ENCODE results near the gene GTF2I.
"Not testable (repeated sequence)": the region's sequence is repeated elsewhere in the genome, so short reads cannot be mapped to it uniquely, and the experiment has no call there.

Gene GTF2I

DNA sequence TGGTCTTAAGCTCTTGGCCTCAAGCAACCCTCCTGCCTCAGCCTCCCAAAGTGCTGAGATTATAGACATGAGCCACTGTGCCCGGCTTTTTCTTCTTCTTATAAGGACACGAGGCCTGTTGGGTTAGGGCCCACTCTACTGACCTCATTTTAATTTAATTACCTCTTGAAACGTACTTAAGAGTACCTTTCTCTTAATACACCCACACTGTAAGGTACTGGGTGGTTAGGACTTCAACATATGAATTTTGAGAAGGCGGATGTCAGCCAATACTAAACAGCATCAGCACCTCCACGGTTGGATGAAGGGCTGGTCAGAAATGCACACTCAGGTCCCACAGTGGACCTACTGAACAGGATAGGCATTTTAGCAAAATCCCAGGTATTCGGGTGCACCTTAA lies 124.2 kb downstream of the GTF2I start:
- DNase-seq = not testable (repeated sequence)

DNA sequence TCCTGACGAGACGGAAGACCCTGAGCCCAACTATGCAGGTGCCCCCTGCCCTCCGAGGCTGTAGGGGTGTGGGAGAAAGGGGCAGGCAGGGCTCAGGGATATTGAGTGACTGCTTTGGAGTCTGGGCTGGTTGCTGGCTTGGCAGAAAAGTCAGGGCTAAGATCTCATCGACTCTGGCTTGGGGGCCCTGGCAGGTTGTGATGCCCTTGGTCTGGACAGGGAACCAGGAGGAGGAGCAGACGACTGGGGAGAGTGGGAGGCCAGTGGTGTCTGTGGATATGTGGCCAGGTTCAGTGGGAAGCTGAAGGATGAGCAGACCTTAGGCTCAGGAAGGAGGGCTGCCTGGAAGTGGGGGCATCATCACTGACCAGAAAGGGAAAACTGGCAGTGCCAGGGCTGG lies 126.1 kb downstream of the GTF2I start:
- DNase-seq = not testable (repeated sequence)

DNA sequence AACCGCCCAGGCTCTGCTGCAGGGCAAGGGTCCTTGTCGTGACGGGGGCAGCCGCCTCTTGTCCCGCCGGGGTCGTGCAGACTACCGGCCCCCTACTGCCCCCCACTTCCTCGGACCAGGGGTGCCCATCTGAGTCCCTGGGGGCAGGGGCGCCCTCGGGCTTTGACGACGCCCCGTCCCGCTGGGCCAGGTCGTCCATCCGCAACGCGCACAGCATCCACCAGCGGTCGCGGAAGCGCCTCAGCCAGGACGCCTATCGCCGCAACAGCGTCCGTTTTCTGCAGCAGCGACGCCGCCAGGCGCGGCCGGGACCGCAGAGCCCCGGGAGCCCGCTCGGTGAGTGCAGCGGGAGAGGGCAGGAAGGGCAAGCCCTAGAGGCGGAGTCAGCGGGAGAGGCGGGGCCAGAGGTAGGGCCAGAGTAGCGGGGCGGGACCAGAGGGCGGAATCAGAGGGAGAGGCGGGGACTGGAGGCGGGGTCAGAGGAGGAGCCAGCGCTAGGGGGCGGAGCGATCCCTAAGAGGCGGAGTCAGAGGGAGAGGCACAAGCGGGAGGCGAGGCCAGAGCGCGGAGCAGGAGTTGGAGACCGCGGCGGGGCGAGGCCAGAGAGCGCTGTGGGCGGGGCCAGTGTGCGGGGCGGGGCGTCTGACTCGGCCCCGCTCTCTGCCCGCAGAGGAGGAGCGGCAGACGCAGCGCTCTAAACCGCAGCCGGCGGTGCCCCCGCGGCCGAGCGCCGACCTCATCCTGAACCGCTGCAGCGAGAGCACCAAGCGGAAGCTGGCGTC lies 131.0 kb downstream of the GTF2I start:
- DNase-seq = peak; percentile 95

DNA sequence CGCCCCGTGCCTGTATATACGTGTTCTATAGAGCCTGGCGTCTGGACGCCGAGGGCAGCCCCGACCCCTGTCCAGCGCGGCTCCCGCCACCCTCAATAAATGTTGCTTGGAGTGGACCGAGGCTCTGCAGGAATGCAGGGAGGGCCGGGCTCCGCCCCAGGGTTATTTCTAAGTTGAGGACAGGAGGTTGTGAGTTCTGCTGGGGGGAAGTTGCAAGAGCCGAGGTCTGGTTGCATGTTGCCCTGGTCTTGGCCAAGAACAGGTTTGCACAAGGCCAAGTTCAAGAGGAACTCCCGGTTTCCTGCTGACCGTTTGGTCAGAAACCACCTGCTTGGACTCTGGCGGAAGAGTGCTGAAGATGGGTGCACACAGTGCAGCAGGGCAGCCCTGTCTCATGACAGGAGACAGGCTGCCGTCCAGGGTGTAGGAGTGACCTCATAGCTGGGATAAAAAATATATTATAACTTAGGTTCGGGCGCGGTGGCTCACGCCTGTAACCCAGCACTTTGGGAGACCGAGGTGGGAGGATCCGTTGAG lies 131.8 kb downstream of the GTF2I start:
- DNase-seq = not testable (repeated sequence)

DNA sequence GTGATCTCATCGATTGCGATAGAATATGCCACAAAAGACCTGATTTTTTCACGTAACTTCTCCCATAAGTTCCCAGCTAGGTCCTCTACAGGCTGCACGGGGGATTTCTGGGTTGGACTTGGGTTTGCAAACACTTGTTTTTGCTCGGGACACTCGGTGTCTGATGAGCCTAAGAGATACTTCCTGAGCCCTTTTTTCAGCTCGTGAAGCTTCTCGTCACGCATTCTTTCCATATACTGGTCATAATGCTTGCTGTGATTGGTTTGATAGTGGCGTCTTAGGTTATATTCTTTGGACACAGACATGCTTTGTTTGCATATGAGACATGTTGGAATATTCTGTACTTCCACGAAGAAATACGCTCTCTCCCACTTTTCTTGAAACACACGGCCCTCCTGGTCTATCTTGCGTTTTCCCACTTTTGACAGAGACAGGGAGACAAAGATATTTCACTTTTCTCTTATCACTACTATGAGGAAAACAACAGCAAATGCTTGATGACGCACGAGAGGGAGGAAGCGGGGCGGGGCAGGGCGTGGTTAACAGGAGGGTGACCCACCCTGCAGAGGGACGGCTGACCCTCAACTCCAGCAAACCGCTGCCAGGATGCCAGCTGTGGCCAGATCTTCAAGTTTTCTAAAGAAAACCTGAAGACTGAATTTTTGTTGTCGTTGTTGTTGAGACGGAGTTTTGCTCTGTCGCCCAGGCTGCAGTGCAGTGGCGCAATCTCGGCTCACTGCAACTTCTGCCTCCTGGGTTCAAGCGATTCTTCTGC lies 140.5 kb downstream of the GTF2I start:
- not testable (repeated sequence) for DNase-seq

DNA sequence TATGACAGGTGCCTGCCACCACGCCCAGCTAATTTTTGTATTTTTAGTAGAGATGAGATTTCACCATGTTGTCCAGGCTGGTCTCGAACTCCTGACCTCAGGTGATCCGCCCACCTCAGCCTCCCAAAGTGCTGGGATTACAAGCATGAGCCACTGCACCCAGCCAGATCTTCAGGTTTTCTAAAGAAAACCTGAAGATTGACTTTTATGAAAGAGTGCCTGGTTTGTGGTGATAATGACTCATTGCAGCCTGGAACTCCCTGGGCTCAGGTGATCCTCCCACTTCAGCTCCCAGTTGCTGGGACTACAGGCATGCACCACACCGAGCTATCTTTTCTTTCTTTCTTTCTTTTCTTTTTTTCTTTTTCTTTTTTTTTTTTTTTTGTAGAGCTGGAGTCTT lies 141.1 kb downstream of the GTF2I start:
- DNase-seq = not testable (repeated sequence)
